ENCODE data around the gene PRR30.

- TF ChIP-seq CTCF (IDR thresholded peaks at IDR 0.05; ENCODE audit: low read length) (no peak), EZH2 (IDR thresholded peaks at IDR 0.05; ENCODE audit: borderline replicate concordance, low read length) (no peak)
Observed at GRCh38 chr2:27122791-27123190, 16.4 kb downstream of the PRR30 start.

All from OCI-LY1 (cell line).